ENCODE data around the gene CRYL1. TPM values are rescaled to one million over a fixed set of nuclear protein-coding genes. Genes with fewer than 3 reads are reported as not detected.

CRYL1 gene
- total and polyA plus RNA-seq, 2 of the 13 experiments (the other 11 are each of a cell fraction or from before 2014, with no cell fraction given): 57.2 to 115 TPM

DNA sequence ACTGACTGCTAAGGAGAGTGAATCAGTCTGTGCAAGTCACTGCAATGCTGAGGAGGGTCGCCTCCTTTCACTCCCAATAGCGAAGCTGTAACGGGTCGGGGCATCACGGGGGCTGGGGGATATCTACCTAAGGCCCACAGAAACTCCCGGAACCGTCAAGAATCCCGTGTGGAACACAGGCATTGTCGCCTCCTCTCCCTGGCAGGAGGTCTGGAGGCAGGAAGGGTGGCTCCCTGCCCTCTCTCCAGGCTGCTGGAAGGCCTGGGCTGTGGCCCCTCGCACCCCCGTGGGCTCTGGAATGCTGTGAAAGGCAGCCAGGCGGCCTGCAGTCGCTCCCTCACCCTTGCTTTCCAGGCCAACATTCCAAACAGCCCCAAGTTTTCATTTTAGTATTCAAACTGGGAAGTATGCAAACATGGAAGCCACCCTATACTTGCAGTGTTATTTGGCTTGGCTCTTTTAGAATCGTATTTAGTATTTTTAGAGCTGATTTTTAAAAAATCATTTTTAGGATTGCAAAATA lies 109.4 kb downstream of the CRYL1 start:
- no peaks in the 10 kb centered on the region for H3K9me3 ChIP-seq (ENCODE audit: low read length)

More for the DNA sequence above, 109.4 kb downstream of the CRYL1 start:
- intact Hi-C loops (cut with micrococcal nuclease; ENCODE audit: unreplicated experiment): no loop called here
- no peak for FAIRE-seq
- ChIA-PET CTCF (ENCODE audit: low intra/inter-chr PET ratio, low total read pairs) (no interaction called here), POLR2A (no interaction called here)
- WGBS (ENCODE audit: low lambda C conversion rate): 97% methylated on average over 6 of the region's 14 CpGs
- peak; percentile 15; the same call in 1 of the 3 replicates for ATAC-seq
- H3K27me3 ChIP-seq (ENCODE audit: control insufficient read depth in 1 of 2, insufficient read depth in 2 of 2, low read length in 2 of 2): no peaks in the 10 kb centered on the region
- H3K9ac ChIP-seq (ENCODE audit: insufficient read depth, low read depth, low read length): no peak overlapping the region
- DNase-seq (ENCODE audit: low spot score): no peak
- H3K4me2 ChIP-seq (ENCODE audit: low read depth, low read length): no peak overlapping the region
- no peak overlapping the region for H3K27ac ChIP-seq (ENCODE audit: extremely low read length, insufficient read depth, low read length)
- TF ChIP-seq, protein P1, sequence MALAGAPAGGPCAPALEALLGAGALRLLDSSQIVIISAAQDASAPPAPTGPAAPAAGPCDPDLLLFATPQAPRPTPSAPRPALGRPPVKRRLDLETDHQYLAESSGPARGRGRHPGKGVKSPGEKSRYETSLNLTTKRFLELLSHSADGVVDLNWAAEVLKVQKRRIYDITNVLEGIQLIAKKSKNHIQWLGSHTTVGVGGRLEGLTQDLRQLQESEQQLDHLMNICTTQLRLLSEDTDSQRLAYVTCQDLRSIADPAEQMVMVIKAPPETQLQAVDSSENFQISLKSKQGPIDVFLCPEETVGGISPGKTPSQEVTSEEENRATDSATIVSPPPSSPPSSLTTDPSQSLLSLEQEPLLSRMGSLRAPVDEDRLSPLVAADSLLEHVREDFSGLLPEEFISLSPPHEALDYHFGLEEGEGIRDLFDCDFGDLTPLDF (CRISPR knock-in tag; IDR thresholded peaks at IDR 0.05): no peak
- no peak for TF ChIP-seq IKZF1 (IDR thresholded peaks at IDR 0.05)
- TF ChIP-seq, protein P2, sequence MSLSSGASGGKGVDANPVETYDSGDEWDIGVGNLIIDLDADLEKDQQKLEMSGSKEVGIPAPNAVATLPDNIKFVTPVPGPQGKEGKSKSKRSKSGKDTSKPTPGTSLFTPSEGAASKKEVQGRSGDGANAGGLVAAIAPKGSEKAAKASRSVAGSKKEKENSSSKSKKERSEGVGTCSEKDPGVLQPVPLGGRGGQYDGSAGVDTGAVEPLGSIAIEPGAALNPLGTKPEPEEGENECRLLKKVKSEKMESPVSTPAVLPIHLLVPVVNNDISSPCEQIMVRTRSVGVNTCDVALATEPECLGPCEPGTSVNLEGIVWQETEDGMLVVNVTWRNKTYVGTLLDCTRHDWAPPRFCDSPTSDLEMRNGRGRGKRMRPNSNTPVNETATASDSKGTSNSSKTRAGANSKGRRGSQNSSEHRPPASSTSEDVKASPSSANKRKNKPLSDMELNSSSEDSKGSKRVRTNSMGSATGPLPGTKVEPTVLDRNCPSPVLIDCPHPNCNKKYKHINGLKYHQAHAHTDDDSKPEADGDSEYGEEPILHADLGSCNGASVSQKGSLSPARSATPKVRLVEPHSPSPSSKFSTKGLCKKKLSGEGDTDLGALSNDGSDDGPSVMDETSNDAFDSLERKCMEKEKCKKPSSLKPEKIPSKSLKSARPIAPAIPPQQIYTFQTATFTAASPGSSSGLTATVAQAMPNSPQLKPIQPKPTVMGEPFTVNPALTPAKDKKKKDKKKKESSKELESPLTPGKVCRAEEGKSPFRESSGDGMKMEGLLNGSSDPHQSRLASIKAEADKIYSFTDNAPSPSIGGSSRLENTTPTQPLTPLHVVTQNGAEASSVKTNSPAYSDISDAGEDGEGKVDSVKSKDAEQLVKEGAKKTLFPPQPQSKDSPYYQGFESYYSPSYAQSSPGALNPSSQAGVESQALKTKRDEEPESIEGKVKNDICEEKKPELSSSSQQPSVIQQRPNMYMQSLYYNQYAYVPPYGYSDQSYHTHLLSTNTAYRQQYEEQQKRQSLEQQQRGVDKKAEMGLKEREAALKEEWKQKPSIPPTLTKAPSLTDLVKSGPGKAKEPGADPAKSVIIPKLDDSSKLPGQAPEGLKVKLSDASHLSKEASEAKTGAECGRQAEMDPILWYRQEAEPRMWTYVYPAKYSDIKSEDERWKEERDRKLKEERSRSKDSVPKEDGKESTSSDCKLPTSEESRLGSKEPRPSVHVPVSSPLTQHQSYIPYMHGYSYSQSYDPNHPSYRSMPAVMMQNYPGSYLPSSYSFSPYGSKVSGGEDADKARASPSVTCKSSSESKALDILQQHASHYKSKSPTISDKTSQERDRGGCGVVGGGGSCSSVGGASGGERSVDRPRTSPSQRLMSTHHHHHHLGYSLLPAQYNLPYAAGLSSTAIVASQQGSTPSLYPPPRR (CRISPR knock-in tag; IDR thresholded peaks at IDR 0.05; ENCODE audit: borderline replicate concordance): no peak
- TF ChIP-seq, protein P3, sequence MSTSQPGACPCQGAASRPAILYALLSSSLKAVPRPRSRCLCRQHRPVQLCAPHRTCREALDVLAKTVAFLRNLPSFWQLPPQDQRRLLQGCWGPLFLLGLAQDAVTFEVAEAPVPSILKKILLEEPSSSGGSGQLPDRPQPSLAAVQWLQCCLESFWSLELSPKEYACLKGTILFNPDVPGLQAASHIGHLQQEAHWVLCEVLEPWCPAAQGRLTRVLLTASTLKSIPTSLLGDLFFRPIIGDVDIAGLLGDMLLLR (CRISPR knock-in tag; IDR thresholded peaks at IDR 0.05): no peak
- H3K4me1 ChIP-seq (ENCODE audit: insufficient read depth, low read length): no peaks in the 10 kb centered on the region
- no TSS peak for BruUV-seq (replicated peaks)
- no peaks in the 10 kb centered on the region for H4K20me1 ChIP-seq (ENCODE audit: insufficient read depth, low read length)
- no peaks in the 10 kb centered on the region for H3K79me2 ChIP-seq (ENCODE audit: insufficient read depth, low read length)
- H3K36me3 ChIP-seq (replicated peaks in 1 of 2; ENCODE audit: control insufficient read depth in 1 of 2, insufficient read depth in 2 of 2, low read length in 2 of 2): no peaks in the 10 kb centered on the region
- in situ Hi-C loops (cut with HindIII; ENCODE audit: extremely low pct_ligation_motif_present, low pct_unique_long_range_greater_than_20kb): no loop called here
- no peak overlapping the region for H3K4me3 ChIP-seq (replicated peaks in 1 of 3; ENCODE audit: insufficient read depth in 1 of 3, low read depth in 2 of 3, low read length in 3 of 3)
- H2AFZ ChIP-seq (ENCODE audit: low read length): no peak overlapping the region

Measured in HepG2 (cell line).